GM23338 (cell line): ENCODE data around the gene ZBTB34. TPM values are rescaled to one million over a fixed set of nuclear protein-coding genes. Genes with fewer than 3 reads are reported as not detected.

Experiments used
- ATAC-seq: fragments of 200-7000 bp; cut with Tn5 transposase; 3 replicates; pipeline ENCODE4 v1.9.1; 2020
- DNase-seq: peaks from one replicate; pipeline ENCODE4 v3.0.0-alpha.2; 2015; ENCODE audit warnings: low spot score
- H2AFZ ChIP-seq: fragments of 200-600 bp; sonication (generic); 2 replicates; pipeline ENCODE4 v1.8.0; 2016; ENCODE audit warnings: antibody characterized with exemption, mild to moderate bottlenecking, moderate library complexity
- H3F3A ChIP-seq: fragments of 200-600 bp; sonication (generic); replicated peaks from 2 replicates; pipeline ENCODE4 v1.8.0; 2017; ENCODE audit warnings: antibody characterized with exemption, mixed run types, low read depth
- H3K27ac ChIP-seq: fragments of 200-600 bp; sonication (generic); 2 replicates; pipeline ENCODE4 v1.6.1; 2016; ENCODE audit warnings: low read depth
- H3K27me3 ChIP-seq: fragments of 200-600 bp; sonication (generic); 2 replicates; pipeline ENCODE4 v1.8.0; 2016; ENCODE audit warnings: mild to moderate bottlenecking, mixed run types, moderate library complexity; ENCODE audit not compliant: insufficient read depth
- H3K36me3 ChIP-seq: fragments of 200-600 bp; sonication (generic); 2 replicates; pipeline ENCODE4 v1.8.0; 2016; ENCODE audit warnings: mild to moderate bottlenecking; ENCODE audit not compliant: insufficient read depth
- H3K4me1 ChIP-seq: fragments of 200-600 bp; sonication (generic); 2 replicates; pipeline ENCODE4 v1.8.0; 2016; ENCODE audit warnings: mild to moderate bottlenecking, moderate library complexity; ENCODE audit not compliant: insufficient read depth
- H3K4me2 ChIP-seq: fragments of 200-600 bp; sonication (generic); 2 replicates; pipeline ENCODE4 v1.7.1; 2017; ENCODE audit warnings: mixed run types
- H3K4me3 ChIP-seq: fragments of 200-600 bp; sonication (generic); 2 replicates; pipeline ENCODE4 v1.6.1; 2016; ENCODE audit warnings: mixed run types
- H3K79me2 ChIP-seq: fragments of 200-600 bp; sonication (generic); replicated peaks from 2 replicates; pipeline ENCODE4 v1.8.0; 2017; ENCODE audit warnings: mild to moderate bottlenecking; ENCODE audit not compliant: insufficient read depth
- H3K9me2 ChIP-seq: fragments of 200-600 bp; sonication (generic); 2 replicates; pipeline ENCODE4 v1.8.0; 2017; ENCODE audit not compliant: insufficient read depth
- H4K20me1 ChIP-seq: fragments of 200-600 bp; sonication (generic); replicated peaks from 2 replicates; pipeline ENCODE4 v1.8.0; 2017; ENCODE audit warnings: mild to moderate bottlenecking; ENCODE audit not compliant: insufficient read depth
- H3K27ac Mint-ChIP-seq: 2 replicates; pipeline ENCODE4 v1.8.0; 2020; ENCODE audit warnings: inconsistent platforms, mild to moderate bottlenecking, moderate library complexity, mixed read lengths
- H3K27me3 Mint-ChIP-seq: 3 replicates; pipeline ENCODE4 v1.8.0; 2022; ENCODE audit warnings: low read depth, mild to moderate bottlenecking, moderate library complexity, mixed read lengths, inconsistent platforms; ENCODE audit not compliant: insufficient read depth, poor library complexity
- H3K36me3 Mint-ChIP-seq: 3 replicates; pipeline ENCODE4 v1.8.0; 2021; ENCODE audit warnings: low read depth, mild to moderate bottlenecking, inconsistent platforms, moderate library complexity, mixed read lengths
- H3K4me1 Mint-ChIP-seq: 3 replicates; pipeline ENCODE4 v1.8.0; 2020; ENCODE audit warnings: mild to moderate bottlenecking, inconsistent platforms, mixed read lengths
- H3K4me3 Mint-ChIP-seq: 3 replicates; pipeline ENCODE4 v1.8.0; 2021; ENCODE audit warnings: moderate library complexity, mild to moderate bottlenecking, inconsistent platforms, mixed read lengths
- H3K9me3 Mint-ChIP-seq: 3 replicates; pipeline ENCODE4 v1.8.0; 2020; ENCODE audit warnings: moderate library complexity, mild to moderate bottlenecking, inconsistent platforms, mixed read lengths
- CREB1 ChIP-seq: fragments of 250-450 bp; sonication (Bioruptor Pico); IDR thresholded peaks from 2 replicates; pipeline ENCODE4 v1.5.0; 2020; ENCODE audit warnings: low read depth, mild to moderate bottlenecking, moderate library complexity
- CTCF ChIP-seq, 2 experiments: fragments of 200-600 bp in 1 of 2; sonication (generic) in 1 of 2; conservative IDR thresholded peaks; 2 replicates each; pipeline versions ENCODE4 v1.5.1 to v1.6.1; 2016 to 2017; ENCODE audit warnings: antibody characterized with exemption in 2 of 2, low read depth in 2 of 2, mild to moderate bottlenecking in 2 of 2, moderate library complexity in 1 of 2
- ETS1 ChIP-seq: IDR thresholded peaks from 2 replicates; pipeline ENCODE4 v1.6.1; 2016; ENCODE audit warnings: antibody characterized with exemption
- EZH2 ChIP-seq: fragments of 200-600 bp; sonication (generic); IDR thresholded peaks from one replicate; pipeline ENCODE4 v1.8.0; 2017; ENCODE audit warnings: antibody characterized with exemption, mild to moderate bottlenecking, low read depth; ENCODE audit not compliant: unreplicated experiment
- EZH2phosphoT487 ChIP-seq: fragments of 200-600 bp; sonication (generic); IDR thresholded peaks from one replicate; pipeline ENCODE4 v1.8.1; 2018; ENCODE audit warnings: antibody characterized with exemption; ENCODE audit not compliant: unreplicated experiment
- JUNB ChIP-seq: IDR thresholded peaks from one replicate; pipeline ENCODE4 v1.6.1; 2016; ENCODE audit warnings: antibody characterized with exemption; ENCODE audit not compliant: unreplicated experiment
- NANOG ChIP-seq: IDR thresholded peaks from 2 replicates; pipeline ENCODE4 v1.6.1; 2016; ENCODE audit warnings: antibody characterized with exemption, borderline replicate concordance
- POLR2AphosphoS5 ChIP-seq: IDR thresholded peaks from 2 replicates; pipeline ENCODE4 v1.6.1; 2016; ENCODE audit warnings: antibody characterized with exemption, low read depth
- REST ChIP-seq: IDR thresholded peaks from one replicate; pipeline ENCODE4 v1.6.1; 2018; ENCODE audit warnings: antibody characterized with exemption; ENCODE audit not compliant: unreplicated experiment
- STAT1 ChIP-seq: IDR thresholded peaks from one replicate; pipeline ENCODE4 v1.6.1; 2016; ENCODE audit warnings: antibody characterized with exemption; ENCODE audit not compliant: unreplicated experiment
- ZNF114 ChIP-seq: fragments of 250-450 bp; sonication (Bioruptor Pico); IDR thresholded peaks from 2 replicates; pipeline ENCODE4 v1.5.0; 2020; ENCODE audit warnings: mild to moderate bottlenecking, moderate library complexity
- ZNF331 ChIP-seq: fragments of 250-450 bp; sonication (Bioruptor Pico); IDR thresholded peaks from 2 replicates; pipeline ENCODE4 v1.5.0; 2020; ENCODE audit warnings: low read depth, mild to moderate bottlenecking, moderate library complexity
- polyA plus RNA-seq: library from polyadenylated mRNA; unstranded; fragments of >200 nt; fragmentation: Nextera tagmentation; extraction: Ambion mirVana; gene quantifications from 2 replicates; pipeline ENCODE4 v1.2.1, GENCODE V29; 2016
- total RNA-seq: library from RNA; depleted of rRNA; stranded (reverse); fragments of >200 nt; shearing (Covaris generic); gene quantifications from 2 replicates; pipeline ENCODE4 v1.2.3, GENCODE V29; 2014

The ZBTB34 gene
- total and polyA plus RNA-seq, 2 experiments from 2014 or later, result 6.4 to 21.9 TPM

GRCh38 chr9:126834672-126835071, 25.8 kb upstream of the ZBTB34 start:
- Mint-ChIP-seq H3K27me3 (no peaks in the 10 kb centered on the region), H3K9me3 (no peaks in the 10 kb centered on the region), H3K36me3 (peaks cover 34% of the 10 kb centered on the region), H3K27ac (no peak overlapping the region), H3K4me3 (no peak overlapping the region), H3K4me1 (no peaks in the 10 kb centered on the region; the same call in 2 of the 3 replicates)
- Histone ChIP-seq H4K20me1 (peaks cover 20% of the 10 kb centered on the region), H3K4me1 (no peaks in the 10 kb centered on the region), H3K27me3 (no peaks in the 10 kb centered on the region), H3F3A (no peaks in the 10 kb centered on the region), H3K27ac (no peak overlapping the region), H3K36me3 (no peaks in the 10 kb centered on the region; the same call in 1 of the 2 replicates), H2AFZ (no peak overlapping the region), H3K4me2 (no peak overlapping the region), H3K4me3 (no peak overlapping the region), H3K9me2 (no peaks in the 10 kb centered on the region), H3K79me2 (peaks cover 13% of the 10 kb centered on the region)
- DNase-seq (no peak), ATAC-seq (no peak)
- TF ChIP-seq CTCF (conservative IDR thresholded peaks at IDR 0.05; ENCODE audit: low read depth in 2 of 2) (no peak), CREB1 (no peak), JUNB (no peak), ETS1 (no peak), EZH2 (no peak), POLR2AphosphoS5 (no peak), EZH2phosphoT487 (no peak), NANOG (no peak), ZNF331 (CRISPR knock-in tag) (no peak), STAT1 (no peak), REST (no peak)

- Histone ChIP-seq H3K27me3 (no peaks in the 10 kb centered on the region), H3K4me1 (no peaks in the 10 kb centered on the region), H3K79me2 (peaks cover 13% of the 10 kb centered on the region), H2AFZ (no peak overlapping the region), H3K27ac (no peak overlapping the region), H3K9me2 (no peaks in the 10 kb centered on the region), H3K4me2 (no peak overlapping the region), H3F3A (no peaks in the 10 kb centered on the region), H3K36me3 (no peaks in the 10 kb centered on the region; the same call in 1 of the 2 replicates), H3K4me3 (no peak overlapping the region), H4K20me1 (peaks cover 15% of the 10 kb centered on the region)
- no peak overlapping the region for H3K4me3 Mint-ChIP-seq
- no peaks in the 10 kb centered on the region; the same call in 2 of the 3 replicates for H3K4me1 Mint-ChIP-seq
- H3K36me3 Mint-ChIP-seq, result peaks cover 34% of the 10 kb centered on the region
- ATAC-seq (no peak), DNase-seq (no peak)
- no peaks in the 10 kb centered on the region for H3K27me3 Mint-ChIP-seq
- no peak overlapping the region for H3K27ac Mint-ChIP-seq
- no peaks in the 10 kb centered on the region for H3K9me3 Mint-ChIP-seq
- TF ChIP-seq NANOG, result no peak
- no peak for TF ChIP-seq REST
- TF ChIP-seq CTCF (conservative IDR thresholded peaks at IDR 0.05; ENCODE audit: low read depth in 2 of 2), result no peak
- TF ChIP-seq ZNF114 (CRISPR knock-in tag), result no peak
- no peak for TF ChIP-seq ETS1
These were observed 24.2 kb upstream of the ZBTB34 start for GRCh38 chr9:126836216-126836615.
